Liver (tissue), 3 donors: Measurements from ENCODE around the gene DYNC1LI2.

ENCODE experiments used
- EGR1 ChIP-seq, 2 donors: IDR thresholded peaks; 2 replicates each; pipeline ENCODE4 v1.6.1; 2016 to 2018; ENCODE audit warnings: antibody characterized with exemption in 2 of 2, low read depth in 2 of 2
- HNF4A ChIP-seq, 2 donors: conservative IDR thresholded peaks; 2 replicates each; pipeline ENCODE4 v1.6.1; 2016; ENCODE audit warnings: antibody characterized with exemption in 2 of 2, mild to moderate bottlenecking in 2 of 2
- RAD21 ChIP-seq, 2 donors: IDR thresholded peaks; 2 replicates each; pipeline ENCODE4 v1.6.1; 2016; ENCODE audit warnings: antibody characterized with exemption in 2 of 2, mild to moderate bottlenecking in 2 of 2
- YY1 ChIP-seq: IDR thresholded peaks from 2 replicates; pipeline ENCODE4 v1.6.1; 2016; ENCODE audit warnings: antibody characterized with exemption, mild to moderate bottlenecking
- TF ChIP-seq, protein P1 (sequence below): fragments of 150-350 bp; IDR thresholded peaks from 2 replicates; pipeline ENCODE4 v1.5.1; 2017; ENCODE audit warnings: improper control_type of control experiment, low read depth, low read length; ENCODE audit not compliant: missing input control
- donor health status: healthy.
- donor health status: healthy.

DNA sequence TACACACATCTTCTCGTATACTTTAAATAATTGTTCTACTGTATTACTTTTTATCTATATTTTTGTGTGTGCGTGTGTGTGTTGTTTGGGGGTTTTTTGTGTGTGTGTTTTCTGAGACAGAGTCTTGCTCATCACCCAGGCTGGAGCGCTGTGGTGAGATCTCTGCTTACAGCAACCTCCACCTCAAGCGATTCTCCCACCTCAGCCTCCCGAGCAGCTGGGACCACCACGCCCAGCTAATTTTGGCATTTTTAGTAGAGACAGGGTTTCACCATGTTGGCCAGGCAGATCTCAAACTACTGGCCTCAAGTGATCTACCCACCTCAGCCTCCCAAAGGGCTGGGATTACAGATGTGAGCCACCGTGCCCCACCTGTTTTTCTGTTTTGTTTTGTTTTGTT, 53.4 kb downstream of the DYNC1LI2 start:
- no peak for TF ChIP-seq EGR1 (IDR thresholded peaks at IDR 0.05; ENCODE audit: low read depth in 2 of 2)
- TF ChIP-seq YY1, result no peak
- TF ChIP-seq, protein P1, sequence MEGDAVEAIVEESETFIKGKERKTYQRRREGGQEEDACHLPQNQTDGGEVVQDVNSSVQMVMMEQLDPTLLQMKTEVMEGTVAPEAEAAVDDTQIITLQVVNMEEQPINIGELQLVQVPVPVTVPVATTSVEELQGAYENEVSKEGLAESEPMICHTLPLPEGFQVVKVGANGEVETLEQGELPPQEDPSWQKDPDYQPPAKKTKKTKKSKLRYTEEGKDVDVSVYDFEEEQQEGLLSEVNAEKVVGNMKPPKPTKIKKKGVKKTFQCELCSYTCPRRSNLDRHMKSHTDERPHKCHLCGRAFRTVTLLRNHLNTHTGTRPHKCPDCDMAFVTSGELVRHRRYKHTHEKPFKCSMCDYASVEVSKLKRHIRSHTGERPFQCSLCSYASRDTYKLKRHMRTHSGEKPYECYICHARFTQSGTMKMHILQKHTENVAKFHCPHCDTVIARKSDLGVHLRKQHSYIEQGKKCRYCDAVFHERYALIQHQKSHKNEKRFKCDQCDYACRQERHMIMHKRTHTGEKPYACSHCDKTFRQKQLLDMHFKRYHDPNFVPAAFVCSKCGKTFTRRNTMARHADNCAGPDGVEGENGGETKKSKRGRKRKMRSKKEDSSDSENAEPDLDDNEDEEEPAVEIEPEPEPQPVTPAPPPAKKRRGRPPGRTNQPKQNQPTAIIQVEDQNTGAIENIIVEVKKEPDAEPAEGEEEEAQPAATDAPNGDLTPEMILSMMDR, result no peak
- no peak for TF ChIP-seq HNF4A (conservative IDR thresholded peaks at IDR 0.05)
- no peak for TF ChIP-seq RAD21 (IDR thresholded peaks at IDR 0.05)
